Smooth muscle cell of the brain vasculature (primary cell): Measurements from ENCODE around the gene DNAH3.

Source experiments
- DNase-seq: peaks from one replicate; pipeline ENCODE4 v3.0.0-alpha.2; 2012; ENCODE audit warnings: low read depth, low spot score

DNAH3 gene

DNA sequence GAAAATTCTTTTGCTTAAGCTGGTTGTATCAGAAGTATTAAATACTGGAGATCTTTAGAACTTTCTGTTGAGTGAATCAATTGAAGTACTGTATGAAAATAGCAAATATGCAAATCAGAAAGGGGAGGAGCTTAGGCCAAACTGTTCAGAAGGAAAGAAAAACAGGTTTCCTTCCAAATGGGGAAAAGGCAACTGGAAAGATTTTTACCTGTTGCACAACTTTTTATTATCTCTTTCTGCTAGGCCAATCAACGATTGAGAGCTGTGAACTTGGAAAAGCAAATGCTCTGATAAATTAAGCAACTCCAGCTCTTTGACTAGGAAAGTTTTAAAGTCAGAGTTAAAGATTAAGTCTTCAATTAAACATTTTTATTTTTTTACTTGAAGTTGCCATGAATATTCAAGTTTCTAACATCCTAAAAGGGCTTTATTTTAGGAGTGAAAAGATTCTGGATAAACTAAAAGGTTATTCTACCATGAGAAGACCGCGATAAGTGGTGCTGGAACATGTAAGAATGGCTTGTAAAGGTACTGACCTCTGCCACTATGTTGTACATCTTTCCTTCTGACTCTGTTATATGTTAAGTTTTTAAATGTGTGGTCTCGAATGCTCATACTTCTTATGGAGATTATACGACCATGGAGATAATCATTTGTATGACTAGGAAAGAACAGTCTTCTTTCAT is 266.9 kb downstream of the DNAH3 start:
- DNase-seq = no peak
